ENCODE results near the gene RALY.

Gene RALY

DNA sequence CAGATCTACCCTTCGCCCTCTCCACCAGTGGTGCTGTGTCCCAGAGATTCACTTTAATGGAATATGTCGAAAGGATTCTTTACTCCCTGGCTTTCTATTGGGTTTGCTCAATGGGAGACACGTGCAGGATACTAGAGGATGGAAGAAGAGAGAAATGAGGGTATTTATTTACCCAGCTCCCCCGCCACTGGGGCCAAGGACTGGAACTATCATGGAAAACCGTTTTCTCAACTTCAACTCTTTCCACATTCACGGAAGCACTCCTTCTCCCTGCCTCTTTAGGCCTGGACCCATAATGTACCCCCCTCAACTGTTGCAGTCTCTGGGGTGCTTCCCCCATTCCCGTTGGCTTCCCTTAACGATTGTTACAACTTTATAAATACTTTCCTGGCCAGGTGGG lies 26.6 kb upstream of the RALY start:
- no peak overlapping the region for H3K27ac ChIP-seq
- H3K79me2 ChIP-seq: no peaks in the 10 kb centered on the region
- H3K4me2 ChIP-seq (ENCODE audit: low read length): no peak overlapping the region
- no peak overlapping the region for H3K9ac ChIP-seq
- no peaks in the 10 kb centered on the region for H3K27me3 ChIP-seq (ENCODE audit: control insufficient read depth, insufficient read depth, low read length)
- no peak overlapping the region for H3K4me3 ChIP-seq (ENCODE audit: low read depth, low read length)
- H3K36me3 ChIP-seq (ENCODE audit: control insufficient read depth, insufficient read depth, low read length): no peaks in the 10 kb centered on the region
- no peak for TF ChIP-seq CTCF (IDR thresholded peaks at IDR 0.05)
- no peaks in the 10 kb centered on the region for H3K9me3 ChIP-seq (ENCODE audit: control insufficient read depth, low read length)
- H2AFZ ChIP-seq: no peak overlapping the region
- no peaks in the 10 kb centered on the region for H3K4me1 ChIP-seq

GRCh38 chr20:33969563-33969962 lies 24.1 kb upstream of the RALY start:
- Histone ChIP-seq H3K4me1 (no peaks in the 10 kb centered on the region), H3K9me3 (ENCODE audit: control insufficient read depth, low read length) (no peaks in the 10 kb centered on the region), H3K4me3 (ENCODE audit: low read depth, low read length) (no peak overlapping the region), H3K36me3 (ENCODE audit: control insufficient read depth, insufficient read depth, low read length) (no peaks in the 10 kb centered on the region), H3K79me2 (no peaks in the 10 kb centered on the region), H3K27me3 (ENCODE audit: control insufficient read depth, insufficient read depth, low read length) (no peaks in the 10 kb centered on the region), H3K9ac (no peak overlapping the region), H3K27ac (no peak overlapping the region), H2AFZ (no peak overlapping the region), H3K4me2 (ENCODE audit: low read length) (no peak overlapping the region)
- no peak for TF ChIP-seq CTCF (IDR thresholded peaks at IDR 0.05)

DNA sequence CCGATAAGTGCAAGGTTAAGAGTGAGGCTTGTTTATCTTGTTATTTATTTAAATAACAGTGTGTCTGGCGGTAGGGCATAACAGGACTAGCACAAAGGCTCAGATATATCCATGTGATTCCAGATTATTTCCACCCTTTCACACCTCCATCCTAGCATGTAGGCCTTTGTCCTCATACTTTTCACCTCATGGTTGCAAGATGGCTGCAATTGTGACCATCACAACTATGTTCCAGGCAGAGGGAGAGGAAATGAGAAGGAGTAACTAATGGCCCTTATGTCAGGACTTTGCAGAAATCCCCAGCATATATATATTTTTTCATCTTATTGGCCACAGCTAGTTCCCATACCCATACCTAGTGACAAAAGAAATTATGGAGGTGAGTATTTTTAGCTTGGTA lies 23.5 kb upstream of the RALY start:
- Histone ChIP-seq H3K27me3 (ENCODE audit: control insufficient read depth, insufficient read depth, low read length) (no peaks in the 10 kb centered on the region), H3K4me1 (no peaks in the 10 kb centered on the region), H3K9me3 (ENCODE audit: control insufficient read depth, low read length) (no peaks in the 10 kb centered on the region), H3K27ac (no peak overlapping the region), H3K4me3 (ENCODE audit: low read depth, low read length) (no peak overlapping the region), H2AFZ (no peak overlapping the region), H3K79me2 (no peaks in the 10 kb centered on the region), H3K36me3 (ENCODE audit: control insufficient read depth, insufficient read depth, low read length) (no peaks in the 10 kb centered on the region), H3K9ac (no peak overlapping the region), H3K4me2 (ENCODE audit: low read length) (no peak overlapping the region)
- TF ChIP-seq CTCF (IDR thresholded peaks at IDR 0.05): no peak

- Histone ChIP-seq H3K27ac (no peak overlapping the region), H3K79me2 (no peaks in the 10 kb centered on the region), H3K4me2 (ENCODE audit: low read length) (no peak overlapping the region), H3K27me3 (ENCODE audit: control insufficient read depth, insufficient read depth, low read length) (no peaks in the 10 kb centered on the region), H3K4me3 (ENCODE audit: low read depth, low read length) (no peak overlapping the region), H3K36me3 (ENCODE audit: control insufficient read depth, insufficient read depth, low read length) (no peaks in the 10 kb centered on the region), H3K4me1 (no peaks in the 10 kb centered on the region), H3K9me3 (ENCODE audit: control insufficient read depth, low read length) (no peaks in the 10 kb centered on the region), H2AFZ (no peak overlapping the region), H3K9ac (no peak overlapping the region)
- TF ChIP-seq CTCF (IDR thresholded peaks at IDR 0.05): no peak
Measured at GRCh38 chr20:33971147-33971975, 22.4 kb upstream of the RALY start.

- Histone ChIP-seq H3K36me3 (ENCODE audit: control insufficient read depth, insufficient read depth, low read length) (no peaks in the 10 kb centered on the region), H3K4me2 (ENCODE audit: low read length) (no peak overlapping the region), H3K27ac (no peak overlapping the region), H3K9ac (no peak overlapping the region), H3K79me2 (no peaks in the 10 kb centered on the region), H2AFZ (no peak overlapping the region), H3K9me3 (ENCODE audit: control insufficient read depth, low read length) (no peaks in the 10 kb centered on the region), H3K27me3 (ENCODE audit: control insufficient read depth, insufficient read depth, low read length) (no peaks in the 10 kb centered on the region), H3K4me1 (no peaks in the 10 kb centered on the region), H3K4me3 (ENCODE audit: low read depth, low read length) (no peak overlapping the region)
- TF ChIP-seq CTCF (IDR thresholded peaks at IDR 0.05): no peak
Measured at GRCh38 chr20:33976959-33977358, 16.8 kb upstream of the RALY start.

Measured in parathyroid adenoma (tissue), 2 donors.